B cell (primary cell): ENCODE data around the gene EZH1. TPM values are rescaled to one million over a fixed set of nuclear protein-coding genes. Genes with fewer than 3 reads are reported as not detected.

Experiments
- ATAC-seq: fragments of 200-7000 bp; cut with Tn5 transposase; one replicate; pipeline ENCODE4 v1.10.0; 2021; ENCODE audit warnings: low read depth, mild to moderate bottlenecking, moderate number of reproducible peaks, moderate library complexity
- CTCF ChIA-PET: fragments of 350-600 bp; sonication (Branson Sonifier 250); formaldehyde crosslinking; loops from one replicate; lab custom pipeline; 2021; ENCODE audit warnings: antibody characterized with exemption, inconsistent platforms; lab: Charles Lee
- POLR2A ChIA-PET: fragments of 350-600 bp; sonication (Branson Sonifier 250); formaldehyde crosslinking; loops from one replicate; lab custom pipeline; 2021; ENCODE audit warnings: antibody characterized with exemption; lab: Charles Lee
- DNase-seq: peaks from one replicate; pipeline ENCODE4 v3.0.0; 2013
- H2AFZ ChIP-seq: 2 replicates; pipeline ENCODE4 v1.6.1; 2012; ENCODE audit warnings: mild to moderate bottlenecking, low read depth, low read length; ENCODE audit not compliant: insufficient read depth, poor library complexity, severe bottlenecking
- H3K27ac ChIP-seq, 2 donors: 1 replicate in 1 of 2; 2 replicates in 1 of 2; pipeline ENCODE4 v1.5.1; 2012 to 2013; ENCODE audit warnings: low read length in 2 of 2, mild to moderate bottlenecking in 2 of 2, moderate library complexity in 1 of 2
- H3K27me3 ChIP-seq, 4 experiments: fragments of 200-600 bp in 1 of 4; sonication (generic) in 1 of 4; replicated peaks in 1 of 4; 1 replicate in 2 of 4; 2 replicates in 2 of 4; pipeline versions ENCODE4 v1.6.1 to v1.7.0; 2013 to 2016; ENCODE audit warnings: low read length in 3 of 4, mild to moderate bottlenecking in 2 of 4, mixed read lengths in 1 of 4, moderate library complexity in 1 of 4; ENCODE audit not compliant: insufficient read depth in 4 of 4, control insufficient read depth in 3 of 4; ENCODE audit errors: control extremely low read depth in 1 of 4
- H3K36me3 ChIP-seq, 2 experiments: replicated peaks in 1 of 2; 1 replicate in 1 of 2; 2 replicates in 1 of 2; pipeline versions ENCODE4 v1.6.1 to v1.7.1; 2013; ENCODE audit warnings: low read length in 1 of 2; ENCODE audit not compliant: insufficient read depth in 2 of 2, control insufficient read depth in 1 of 2; ENCODE audit errors: control extremely low read depth in 1 of 2, extremely low read depth in 1 of 2
- H3K4me1 ChIP-seq, 2 donors: fragments of 200-600 bp in 1 of 2; sonication (generic) in 1 of 2; 1 replicate in 1 of 2; 2 replicates in 1 of 2; pipeline versions ENCODE4 v1.5.1 to v1.6.1; 2013 to 2017; ENCODE audit warnings: low read length in 2 of 2; ENCODE audit not compliant: control insufficient read depth in 2 of 2, insufficient read depth in 2 of 2
- H3K4me2 ChIP-seq: replicated peaks from 2 replicates; pipeline ENCODE3; 2012; ENCODE audit warnings: mild to moderate bottlenecking, low read depth, low read length; ENCODE audit not compliant: poor library complexity, severe bottlenecking
- H3K4me3 ChIP-seq, 5 experiments: fragments of 200-600 bp in 1 of 5; sonication (generic) in 1 of 5; 1 replicate in 3 of 5; 2 replicates in 2 of 5; pipeline versions ENCODE4 v1.5.1 to v1.7.0; 2011 to 2016; ENCODE audit warnings: low read length in 4 of 5, mild to moderate bottlenecking in 4 of 5, low read depth in 2 of 5, control low read depth in 1 of 5, moderate library complexity in 1 of 5; ENCODE audit not compliant: insufficient read depth in 1 of 5; ENCODE audit errors: control extremely low read depth in 1 of 5, extremely low read depth in 1 of 5
- H3K79me2 ChIP-seq: fragments of 200-600 bp; sonication (generic); one replicate; pipeline ENCODE4 v1.6.0; 2016; ENCODE audit warnings: low read length; ENCODE audit not compliant: control insufficient read depth, insufficient read depth
- H3K9ac ChIP-seq: fragments of 200-600 bp; sonication (generic); 2 replicates; pipeline ENCODE4 v1.6.1; 2017; ENCODE audit warnings: mild to moderate bottlenecking, low read length, moderate library complexity
- H3K9me3 ChIP-seq, 3 donors: one replicate each; pipeline versions ENCODE4 v1.6.1 to v1.7.1; 2013; ENCODE audit warnings: low read length in 2 of 3; ENCODE audit not compliant: control insufficient read depth in 2 of 3, insufficient read depth in 1 of 3; ENCODE audit errors: control extremely low read depth in 1 of 3
- H4K20me1 ChIP-seq: 2 replicates; pipeline ENCODE4 v1.6.0; 2012; ENCODE audit warnings: mild to moderate bottlenecking, low read length; ENCODE audit not compliant: insufficient read depth, control insufficient read depth, poor library complexity, severe bottlenecking
- H3K27ac Mint-ChIP-seq: one replicate; pipeline ENCODE4 v1.8.0; 2021; ENCODE audit warnings: mixed read lengths
- H3K27me3 Mint-ChIP-seq: one replicate; pipeline ENCODE4 v1.8.0; 2021; ENCODE audit warnings: mixed read lengths
- H3K4me1 Mint-ChIP-seq: one replicate; pipeline ENCODE4 v1.8.0; 2021; ENCODE audit warnings: mixed read lengths
- H3K4me3 Mint-ChIP-seq: one replicate; pipeline ENCODE4 v1.8.0; 2021; ENCODE audit warnings: mixed read lengths
- H3K9me3 Mint-ChIP-seq: one replicate; pipeline ENCODE4 v1.8.0; 2022; ENCODE audit warnings: mixed read lengths; ENCODE audit not compliant: insufficient read depth
- CTCF ChIP-seq: fragments of 200-600 bp; IDR thresholded peaks from one replicate; pipeline ENCODE4 v1.8.0; 2022; ENCODE audit warnings: antibody characterized with exemption, mild to moderate bottlenecking
- EZH2 ChIP-seq: IDR thresholded peaks from 2 replicates; pipeline ENCODE4 v1.6.1; 2012; ENCODE audit warnings: borderline replicate concordance, low read depth, mild to moderate bottlenecking, moderate library complexity, low read length; ENCODE audit not compliant: insufficient read depth, poor library complexity, severe bottlenecking
- WGBS: methylation state at CpG from one replicate; pipeline ENCODE4 v1.1.5; 2013; ENCODE audit warnings: missing lambda C conversion rate; ENCODE audit not compliant: insufficient coverage; 5-methylcytosine and 5-hydroxymethylcytosine counted together
- intact Hi-C: fragments of 100-400 bp; cut with micrococcal nuclease; formaldehyde crosslinking; loops from one replicate; pipeline ENCODE4 v1.10.0; 2022
- polyA plus RNA-seq: library from polyadenylated mRNA; depleted of rRNA; stranded (reverse); fragments of >200 nt; gene quantifications from 2 replicates; pipeline ENCODE4 v1.2.3, GENCODE V29; 2012
- total RNA-seq, 2 donors: library from RNA; stranded (reverse); fragments of 120-200 nt in 1 of 2; gene quantifications; 1 replicate in 1 of 2; 2 replicates in 1 of 2; pipeline versions ENCODE4 v1.2.3 to v1.2.4, GENCODE V29; 2013 to 2022

EZH1 gene
- total and polyA plus RNA-seq, 2 donors (not counting 1 experiment from before 2014, with no cell fraction given) = 115 to 169 TPM

GRCh38 chr17:42681976-42682721 is 62.7 kb downstream of the EZH1 start, which contains the start of gene CNTNAP1:
Gene CNTNAP1, plus strand, starts transcription at chr17:42682531. Its CDS starts 299 bp downstream, at chr17:42682830.
- ChIA-PET CTCF (interaction anchor here (1.3 kb wide), 1 partner anchor 12 kb away, joined by 3 read pairs; no protein-coding TSS in a partner anchor), POLR2A (interaction anchor here (0.7 kb wide), 1 partner anchor 74 kb away, joined by 3 read pairs; no protein-coding TSS in a partner anchor)
- Histone ChIP-seq H3K4me2 (peak within 1 kb of the TSS; percentile 86), H3K27me3 (peaks cover 0 to 28% (median 11%) of the 10 kb centered on the region in 4 experiments), H3K27ac (no peak within 1 kb of the TSS), H3K4me1 (peaks cover 52 to 60% of the 10 kb centered on the region in 2 donors), H2AFZ (peak within 1 kb of the TSS; percentile 62), H3K36me3 (no peaks in the 10 kb centered on the region), H3K4me3 (peak within 1 kb of the TSS; percentile 12 to 65 (median 31)), H3K9ac (peak within 1 kb of the TSS; percentile 52), H3K79me2 (no peaks in the 10 kb centered on the region), H3K9me3 (peaks cover 0 to 14% (median 0%) of the 10 kb centered on the region in 3 donors), H4K20me1 (peaks cover 14% of the 10 kb centered on the region)
- Mint-ChIP-seq H3K4me1 (peaks cover 53% of the 10 kb centered on the region), H3K27ac (peak within 1 kb of the TSS; percentile 38), H3K9me3 (no peaks in the 10 kb centered on the region), H3K4me3 (peak within 1 kb of the TSS; percentile 83), H3K27me3 (no peaks in the 10 kb centered on the region)
- under 1% methylated on average over 17 of the region's 22 CpGs for WGBS
- TF ChIP-seq EZH2 = no peak
- no peak for TF ChIP-seq CTCF
- intact Hi-C loops = no loop called here
- ATAC-seq (no peak), DNase-seq (peak; percentile 63)
